GM10847 (cell line): ENCODE measurements around the gene MPPED1.

ENCODE experiments used
- POLR2A ChIP-seq: IDR thresholded peaks from 2 replicates; pipeline ENCODE4 v1.6.1; 2011; ENCODE audit not compliant: insufficient read length; ENCODE audit errors: extremely low read depth

Gene MPPED1

DNA sequence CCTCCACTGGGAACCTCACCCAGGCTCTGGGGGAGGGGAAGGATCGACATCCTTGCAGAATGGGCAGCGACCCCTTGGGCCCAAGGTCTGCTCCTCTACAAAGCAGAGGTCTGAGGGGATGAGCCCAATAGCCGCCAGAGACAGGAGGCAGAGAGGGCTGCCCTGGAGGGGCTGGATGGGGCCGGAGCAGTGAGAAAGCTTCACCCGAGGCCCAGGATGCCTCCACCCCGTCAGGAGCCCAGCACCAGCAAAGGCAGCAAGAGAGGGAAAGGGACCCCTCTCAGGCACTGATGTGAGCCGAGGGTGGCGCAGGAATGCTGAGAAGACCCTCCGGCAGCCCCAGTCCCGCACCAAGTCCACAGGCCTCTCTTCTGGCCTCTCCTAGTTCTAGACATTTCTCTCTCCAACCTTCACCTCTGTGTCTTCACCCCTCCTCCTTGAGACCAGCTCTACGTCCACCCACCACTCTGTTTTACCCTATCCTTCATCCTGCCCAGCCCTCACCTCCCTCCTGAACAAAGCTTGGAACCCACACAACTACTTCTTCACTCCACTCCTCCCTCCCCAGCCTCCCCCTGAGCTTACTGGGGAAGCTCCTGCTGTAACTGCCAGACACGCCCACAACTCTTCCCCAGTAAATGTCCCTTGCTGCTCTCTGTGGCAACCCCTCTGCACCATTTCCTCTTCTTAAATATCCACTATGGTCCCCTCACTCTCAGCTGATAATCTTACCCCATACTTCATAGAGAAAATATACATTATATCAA is 131.9 kb downstream of the MPPED1 start:
- TF ChIP-seq POLR2A, result no peak

GRCh38 chr22:43544289-43544673 is 132.5 kb downstream of the MPPED1 start:
- no peak for TF ChIP-seq POLR2A

DNA sequence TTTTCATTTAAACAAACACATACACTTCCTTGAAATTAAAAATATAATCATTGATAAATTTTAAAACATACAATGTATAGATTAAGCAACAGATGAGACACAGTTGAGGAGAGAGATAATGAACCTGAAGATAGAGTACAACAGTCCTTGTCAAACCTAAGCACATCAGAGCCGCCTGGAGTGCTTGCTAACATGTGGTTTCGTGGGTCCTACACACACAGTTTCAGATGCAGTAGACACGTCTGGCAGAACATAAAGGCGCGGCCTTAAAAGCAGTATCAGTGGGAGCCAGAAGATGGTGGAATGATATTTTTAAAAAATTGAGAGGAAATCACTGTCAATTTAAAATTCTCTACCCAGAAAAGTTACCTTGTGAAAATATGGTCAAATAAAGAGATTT is 134.4 kb downstream of the MPPED1 start:
- TF ChIP-seq POLR2A, result no peak

- TF ChIP-seq POLR2A, result no peak
Measured at GRCh38 chr22:43550024-43550620, 138.3 kb downstream of the MPPED1 start.

DNA sequence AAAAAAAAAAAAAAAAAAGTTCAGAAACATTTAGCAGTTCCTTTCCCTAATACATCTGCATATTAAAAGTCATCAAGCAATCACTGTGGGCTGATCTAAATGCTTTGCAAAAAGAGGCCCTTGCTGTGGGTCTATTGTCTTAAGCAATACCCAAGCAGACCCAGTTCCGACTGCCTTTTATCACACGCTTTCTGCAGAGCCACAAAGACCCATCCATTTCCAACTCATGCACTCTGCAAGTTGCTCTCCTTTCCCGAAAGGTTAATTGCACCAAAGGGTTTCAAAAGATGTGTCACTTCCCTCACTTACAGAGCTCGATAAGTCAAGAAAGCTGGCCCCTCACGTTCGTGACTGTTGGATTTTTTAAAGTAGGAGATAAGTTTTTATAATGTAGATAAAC is 138.9 kb downstream of the MPPED1 start:
- TF ChIP-seq POLR2A, result no peak

GRCh38 chr22:43553451-43554258 is 141.8 kb downstream of the MPPED1 start:
- TF ChIP-seq POLR2A, result no peak

DNA sequence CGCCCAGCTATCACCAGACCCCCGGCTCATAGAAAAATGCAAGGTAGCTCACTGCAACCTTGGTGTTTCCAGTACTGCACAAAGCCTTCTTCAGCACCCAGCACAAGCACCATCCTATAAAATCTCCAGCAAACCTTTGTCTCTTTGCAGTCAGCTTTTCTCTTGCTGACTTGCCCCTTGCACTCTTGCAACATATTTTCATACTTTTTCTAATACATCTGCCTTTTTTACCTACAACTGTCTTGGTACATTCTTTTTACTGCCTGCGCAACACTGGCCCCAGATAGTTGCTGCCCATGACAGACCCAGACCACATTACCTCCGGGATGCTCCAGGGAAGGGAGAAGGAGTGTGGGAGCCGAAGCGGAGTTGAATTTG is 142.4 kb downstream of the MPPED1 start:
- no peak for TF ChIP-seq POLR2A

GRCh38 chr22:43554694-43555365 is 143.0 kb downstream of the MPPED1 start:
- TF ChIP-seq POLR2A, result no peak

DNA sequence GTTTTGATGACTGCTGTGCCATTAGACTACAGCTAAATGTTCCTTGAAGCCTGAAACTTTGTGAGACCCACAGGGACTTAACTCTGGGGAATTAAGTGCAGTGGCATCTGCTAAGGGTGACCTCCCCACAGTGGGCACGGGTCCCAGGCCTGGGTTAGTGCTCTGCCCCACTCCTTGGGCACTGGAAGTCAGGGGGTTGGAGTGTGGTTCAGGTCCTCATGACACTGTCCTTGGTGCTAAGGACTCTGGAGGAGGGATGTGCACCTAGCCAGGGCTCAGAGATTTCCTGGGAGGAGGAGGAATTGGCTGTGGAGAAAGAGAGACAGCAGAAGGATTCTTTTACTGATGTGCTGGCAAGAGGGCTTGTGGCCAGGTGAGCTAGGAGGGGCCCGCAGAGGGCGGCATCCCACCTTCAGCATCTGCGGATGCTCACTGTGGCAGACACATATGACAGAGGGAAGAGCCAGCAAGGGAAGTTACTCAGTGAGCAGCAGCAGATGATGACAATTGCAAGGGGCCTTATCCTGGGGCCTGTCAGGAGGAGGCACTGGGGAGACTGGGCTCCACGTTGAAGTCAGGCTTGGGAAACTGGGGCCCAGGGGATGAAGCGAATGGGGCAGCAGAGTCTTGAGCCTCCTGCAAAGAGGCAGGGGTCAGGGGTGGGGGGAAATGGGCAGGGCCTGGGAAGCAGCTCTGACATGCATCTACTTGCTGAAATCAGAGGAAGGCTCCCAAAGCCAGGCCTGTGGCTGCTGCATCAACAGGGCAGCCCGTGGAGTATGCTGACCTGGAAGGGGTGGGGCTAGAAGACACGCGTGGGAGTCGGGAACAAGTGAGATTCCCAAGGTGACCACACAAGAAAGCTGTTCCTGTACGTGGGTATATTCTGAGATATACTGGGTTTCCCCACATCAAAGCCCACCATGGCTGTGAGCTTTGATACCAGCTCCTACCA is 144.0 kb downstream of the MPPED1 start:
- no peak for TF ChIP-seq POLR2A
